Measurements from ENCODE around the gene C10orf120. TPM values are rescaled to one million over a fixed set of nuclear protein-coding genes. Genes with fewer than 3 reads are reported as not detected.

Gene C10orf120
- polyA plus RNA-seq (ENCODE audit: insufficient read length in 4 of 4) = not detected

GRCh38 chr10:122699796-122700455 is at the start of gene C10orf120:
Gene C10orf120 (minus strand): TSS chr10:122699846. CDS start chr10:122699790, 56 bp downstream.
- DNase-seq (ENCODE audit: low read depth in 4 of 4, low spot score in 2 of 4) = no peak

DNA sequence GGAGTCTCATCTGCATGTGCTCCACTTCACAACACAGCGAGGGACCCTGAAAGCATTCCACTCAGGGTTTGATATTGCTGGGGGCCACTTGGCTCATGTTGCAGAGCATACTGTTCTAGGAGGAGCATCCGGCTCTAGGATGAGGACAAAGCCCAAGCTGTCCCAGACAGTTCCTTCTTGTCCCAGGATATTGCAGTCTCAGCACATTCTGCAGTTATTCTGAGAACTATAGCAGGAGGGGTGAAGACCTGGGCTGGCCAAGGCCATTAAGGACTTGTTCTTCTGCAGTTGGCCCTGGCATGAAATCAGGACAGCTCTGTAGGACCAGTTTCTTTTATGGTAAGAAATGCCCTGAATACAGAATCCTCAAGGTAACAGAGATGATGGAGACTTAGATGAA is 48.9 kb upstream of the C10orf120 start:
- no peak for DNase-seq (ENCODE audit: low read depth in 4 of 4, low spot score in 2 of 4)

DNA sequence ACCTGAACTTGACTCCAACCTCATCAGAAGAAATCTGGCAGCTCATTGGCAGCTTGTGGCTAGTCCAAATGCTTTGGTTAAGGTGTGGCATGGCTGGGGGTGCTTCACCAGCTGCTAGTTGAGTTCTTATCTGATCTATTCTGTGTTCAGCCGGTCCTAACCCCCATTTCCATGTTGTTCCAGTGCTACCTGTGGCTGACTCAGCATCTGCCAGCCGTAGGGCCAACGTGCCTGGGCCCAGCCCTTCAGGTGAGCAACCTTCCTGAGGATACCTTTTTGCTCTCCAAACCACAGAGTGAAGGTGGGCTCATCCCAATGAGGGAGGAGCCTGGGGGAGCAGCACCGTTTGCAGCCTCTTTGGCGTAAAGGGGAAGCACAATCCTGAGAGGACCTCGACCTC is 46.8 kb upstream of the C10orf120 start:
- DNase-seq (ENCODE audit: low read depth in 4 of 4, low spot score in 2 of 4) = no peak

GRCh38 chr10:122744257-122744656 is 44.6 kb upstream of the C10orf120 start:
- DNase-seq (ENCODE audit: low read depth in 4 of 4, low spot score in 2 of 4) = no peak

DNA sequence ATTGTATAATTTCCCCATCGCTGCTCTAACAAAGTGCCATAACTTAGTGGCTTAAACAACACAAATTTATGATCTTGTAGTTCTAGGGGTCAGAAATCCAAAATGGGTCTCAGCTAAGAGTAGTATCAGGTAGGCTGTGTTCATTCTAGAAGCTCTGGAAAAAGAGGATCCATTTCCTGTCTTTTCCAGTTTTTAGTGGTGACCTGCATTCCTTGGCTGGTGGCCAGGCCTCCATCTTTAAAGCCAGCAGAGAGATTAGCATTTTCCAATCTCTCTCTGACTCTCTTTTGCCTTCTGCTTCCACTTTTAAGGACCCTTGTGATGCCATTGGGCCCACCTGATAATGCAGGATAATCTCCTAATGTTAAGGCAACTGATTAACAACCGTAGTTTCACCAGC is 41.0 kb upstream of the C10orf120 start:
- DNase-seq (ENCODE audit: low read depth in 4 of 4, low spot score in 2 of 4) = no peak

DNA sequence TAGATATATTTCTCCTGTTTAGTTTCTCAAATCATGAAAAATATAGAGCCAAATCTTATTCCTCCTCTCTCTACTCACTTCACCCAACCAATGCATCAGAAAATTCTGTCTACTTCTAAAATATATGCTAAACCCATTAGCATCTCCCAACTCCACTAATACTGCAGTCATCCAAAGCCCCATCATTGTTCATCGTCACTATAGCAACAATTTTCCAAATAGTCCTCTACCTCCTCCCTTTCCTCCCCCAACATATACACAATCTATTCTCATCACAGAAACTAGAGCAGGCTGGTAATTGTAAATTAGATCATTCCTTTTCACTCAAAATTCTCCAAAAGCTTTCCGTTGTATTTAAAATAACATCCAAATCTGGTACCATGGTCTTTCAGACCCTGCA is 38.4 kb upstream of the C10orf120 start:
- DNase-seq (ENCODE audit: low read depth in 4 of 4, low spot score in 2 of 4) = no peak

DNA sequence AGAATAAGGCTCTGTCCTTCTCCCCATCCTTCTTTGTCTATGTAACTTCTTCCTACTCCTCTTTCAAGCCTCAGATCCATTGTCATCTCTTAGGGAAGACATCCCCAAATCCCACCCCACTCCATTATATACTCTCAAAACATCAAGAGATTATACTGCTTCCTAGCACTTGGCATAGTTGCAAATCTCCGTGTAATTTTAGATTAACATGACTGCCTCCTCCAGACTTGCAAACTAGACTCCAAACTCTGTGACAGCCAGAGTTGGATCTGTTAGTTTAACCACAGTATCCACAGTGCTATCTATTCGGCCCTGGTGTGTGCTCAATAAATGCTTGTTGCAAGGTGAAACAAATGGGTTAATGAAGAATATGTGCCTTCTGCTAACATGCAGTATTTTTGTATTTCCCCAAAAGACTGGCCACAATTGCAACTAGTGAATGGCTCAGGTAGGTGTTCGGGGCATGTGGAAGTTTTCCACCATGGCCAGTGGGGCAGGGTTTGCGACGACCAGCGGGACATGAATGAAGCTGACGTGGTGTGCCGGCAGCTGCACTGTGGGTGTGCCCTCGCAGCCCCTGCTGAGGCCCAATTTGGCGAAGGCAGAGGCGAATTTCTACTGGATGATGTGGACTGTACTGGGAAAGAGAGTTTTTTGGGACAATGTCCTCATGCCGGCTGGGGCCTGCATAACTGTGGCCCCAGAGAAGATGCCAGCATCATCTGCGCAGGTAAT is 34.5 kb upstream of the C10orf120 start:
- no peak for DNase-seq (ENCODE audit: low read depth in 4 of 4, low spot score in 2 of 4)

GRCh38 chr10:122733443-122733842 is 33.8 kb upstream of the C10orf120 start:
- no peak for DNase-seq (ENCODE audit: low read depth in 4 of 4, low spot score in 2 of 4)

- no peak for DNase-seq (ENCODE audit: low read depth in 4 of 4, low spot score in 2 of 4)
These were observed 30.6 kb upstream of the C10orf120 start for GRCh38 chr10:122730238-122730637.

- no peak for DNase-seq (ENCODE audit: low read depth in 4 of 4, low spot score in 2 of 4)
These were observed 29.5 kb upstream of the C10orf120 start for GRCh38 chr10:122729126-122729525.

- DNase-seq (ENCODE audit: low read depth in 4 of 4, low spot score in 2 of 4) = no peak
These were observed 27.8 kb upstream of the C10orf120 start for GRCh38 chr10:122727426-122727825.

- DNase-seq (ENCODE audit: low read depth in 4 of 4, low spot score in 2 of 4) = no peak
These were observed 26.1 kb upstream of the C10orf120 start for GRCh38 chr10:122725768-122726167.

- DNase-seq (ENCODE audit: low read depth in 4 of 4, low spot score in 2 of 4) = no peak
These were observed 25.4 kb upstream of the C10orf120 start for GRCh38 chr10:122725006-122725405.

GRCh38 chr10:122721111-122721510 is 21.5 kb upstream of the C10orf120 start:
- DNase-seq (ENCODE audit: low read depth in 4 of 4, low spot score in 2 of 4) = no peak

- no peak for DNase-seq (ENCODE audit: low read depth in 4 of 4, low spot score in 2 of 4)
These were observed 16.4 kb upstream of the C10orf120 start for GRCh38 chr10:122716025-122716424.

DNA sequence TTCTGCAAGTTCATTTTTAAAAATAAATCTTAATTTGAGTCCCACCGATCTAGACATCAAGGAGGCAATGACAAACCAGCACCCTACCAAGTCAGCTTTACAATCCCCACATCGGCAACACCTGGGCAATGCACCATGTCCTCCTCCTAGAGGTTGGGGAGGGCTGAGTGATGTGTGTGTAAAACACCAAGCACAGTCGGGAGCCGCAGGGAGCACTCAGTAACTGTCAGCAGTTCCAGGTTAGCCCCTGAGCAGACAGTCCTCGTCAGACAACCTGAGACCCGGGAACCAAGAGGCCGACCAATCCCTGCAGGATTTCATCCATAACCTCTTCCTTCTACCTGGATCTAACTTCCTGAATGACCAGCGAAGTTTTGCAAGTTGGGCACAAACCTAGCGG is 15.9 kb upstream of the C10orf120 start:
- DNase-seq (ENCODE audit: low read depth in 4 of 4, low spot score in 2 of 4) = no peak

DNA sequence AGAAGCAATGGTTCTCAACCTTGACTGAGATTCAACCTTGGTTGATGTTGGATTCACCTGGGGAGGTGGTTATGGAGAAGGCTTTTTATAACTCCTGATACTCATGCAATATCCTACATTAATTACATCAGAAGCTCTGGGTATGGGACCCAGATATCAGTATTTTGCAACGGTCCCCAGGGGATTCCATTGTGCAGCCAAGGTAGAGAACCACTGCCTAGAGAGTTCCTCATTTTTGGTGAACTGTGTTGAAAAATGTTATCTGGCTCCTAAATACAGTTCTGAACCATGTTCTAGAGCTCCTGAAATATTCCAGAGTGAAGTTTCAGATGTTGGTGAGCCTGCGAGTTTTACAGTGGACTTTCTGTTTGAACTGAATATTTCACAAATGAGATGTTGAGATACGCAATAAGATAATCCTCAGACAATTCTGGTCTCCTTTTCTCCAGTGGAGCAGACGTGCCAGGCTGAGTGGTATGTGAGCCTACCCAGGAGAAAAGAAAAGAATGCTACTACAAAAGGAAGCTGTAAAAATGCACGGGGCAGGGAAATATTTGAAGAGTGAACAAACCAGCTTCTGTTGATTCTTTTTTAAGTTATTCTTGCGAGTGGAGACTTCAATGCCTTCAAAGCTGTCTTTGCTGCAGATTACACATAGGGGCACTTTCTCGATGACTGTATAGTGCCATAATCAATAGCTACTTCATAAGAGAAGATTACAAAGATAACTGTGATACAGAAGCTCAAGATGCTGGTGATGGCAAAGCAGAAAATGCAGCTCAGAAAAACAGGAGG is 13.6 kb upstream of the C10orf120 start:
- no peak for DNase-seq (ENCODE audit: low read depth in 4 of 4, low spot score in 2 of 4)

GRCh38 chr10:122710576-122710975 is 10.9 kb upstream of the C10orf120 start:
- no peak for DNase-seq (ENCODE audit: low read depth in 4 of 4, low spot score in 2 of 4)

DNA sequence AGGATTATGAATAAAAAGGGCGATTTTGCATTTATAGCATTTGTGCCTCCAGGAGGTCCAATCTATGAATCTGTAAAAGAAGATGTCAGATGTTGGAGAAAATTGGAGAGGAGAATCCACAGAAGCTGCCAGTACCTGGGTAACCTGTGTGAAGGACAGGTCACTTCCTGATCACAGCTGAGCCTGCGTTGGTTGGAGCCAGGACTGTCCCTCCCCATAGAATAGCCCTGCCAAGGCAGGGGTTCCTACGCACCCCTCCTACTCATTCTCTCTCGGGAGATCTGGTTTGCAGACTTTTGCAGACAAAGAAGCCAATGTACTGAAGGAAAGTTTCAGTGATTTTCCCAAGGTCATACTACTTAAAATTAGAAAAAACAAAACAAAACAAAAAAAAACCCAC is 10.3 kb upstream of the C10orf120 start:
- no peak for DNase-seq (ENCODE audit: low read depth in 4 of 4, low spot score in 2 of 4)

GRCh38 chr10:122707535-122707934 is 7.9 kb upstream of the C10orf120 start:
- DNase-seq (ENCODE audit: low read depth in 4 of 4, low spot score in 2 of 4) = no peak

DNA sequence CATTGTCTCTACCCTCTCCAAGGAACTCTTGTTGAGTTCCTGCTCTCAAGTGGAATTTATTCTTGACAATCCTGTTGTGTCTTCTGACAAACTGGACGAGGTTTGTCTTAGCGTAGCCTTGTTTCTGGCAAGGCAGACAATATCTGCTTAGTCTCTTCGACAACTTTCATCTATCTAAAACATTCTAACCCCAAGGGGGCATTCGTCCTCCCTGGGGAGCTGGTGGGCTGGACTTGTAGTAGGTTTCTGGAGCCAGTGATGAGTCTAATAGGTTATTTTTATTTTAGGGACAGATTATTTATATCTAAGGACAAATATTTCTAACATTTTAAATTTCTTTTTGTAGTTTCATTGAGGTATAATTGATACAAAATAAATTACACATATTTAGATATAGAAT is 7.3 kb upstream of the C10orf120 start:
- no peak for DNase-seq (ENCODE audit: low read depth in 4 of 4, low spot score in 2 of 4)
